Stimulated activated naive CD8-positive, alpha-beta T cell treated with anti-CD3 and anti-CD28 coated beads, Interleukin-15, Interleukin-2, amounts not matched to agents 100 U/mL and 50 U/mL, for 24 hours (primary cell): ENCODE measurements around the gene HP1BP3.

ENCODE experiments used
- ATAC-seq: fragments of 150-1000 bp; cut with Tn5 transposase; one replicate; pipeline ENCODE4 v1.10.0; 2021
- DNase-seq: peaks from one replicate; pipeline ENCODE4 v3.0.0; 2021

Gene HP1BP3

DNA sequence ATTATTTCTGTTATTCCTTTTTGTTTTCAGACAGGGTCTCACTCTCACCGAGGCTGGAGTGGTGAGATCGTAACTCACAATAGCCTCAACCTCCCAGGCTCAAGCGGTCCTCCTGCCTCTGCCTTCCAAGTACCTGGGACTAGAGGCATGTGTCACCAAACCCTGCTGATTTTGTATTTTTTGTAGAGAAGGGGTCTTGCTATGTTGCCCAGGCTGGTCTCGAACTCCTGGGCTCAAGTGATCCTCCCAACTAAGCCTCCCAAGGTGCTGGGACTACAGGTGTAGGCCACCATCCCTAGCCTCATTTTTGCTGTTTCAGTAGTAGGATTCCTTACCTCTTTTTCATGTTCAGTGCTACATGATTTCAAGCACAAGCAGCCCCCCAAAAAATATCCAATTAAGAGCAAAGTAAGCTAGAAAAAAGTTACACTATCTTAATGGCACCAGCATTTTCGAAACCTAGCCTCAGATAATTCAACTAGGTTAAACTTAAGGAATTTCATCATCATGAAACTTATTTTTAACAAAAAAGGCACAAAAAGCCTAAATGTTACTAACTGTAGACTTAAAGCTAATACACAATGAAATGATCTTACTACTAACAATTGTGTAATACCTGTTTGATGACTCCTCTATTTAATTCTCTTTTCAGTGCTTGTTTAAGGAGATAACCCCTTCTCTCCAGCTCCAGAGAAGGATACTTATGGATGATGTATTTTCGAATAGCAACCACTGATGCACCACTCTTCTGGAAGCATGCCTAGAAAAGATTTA, 16.6 kb downstream of the HP1BP3 start:
- ATAC-seq (no peak), DNase-seq (no peak)

DNA sequence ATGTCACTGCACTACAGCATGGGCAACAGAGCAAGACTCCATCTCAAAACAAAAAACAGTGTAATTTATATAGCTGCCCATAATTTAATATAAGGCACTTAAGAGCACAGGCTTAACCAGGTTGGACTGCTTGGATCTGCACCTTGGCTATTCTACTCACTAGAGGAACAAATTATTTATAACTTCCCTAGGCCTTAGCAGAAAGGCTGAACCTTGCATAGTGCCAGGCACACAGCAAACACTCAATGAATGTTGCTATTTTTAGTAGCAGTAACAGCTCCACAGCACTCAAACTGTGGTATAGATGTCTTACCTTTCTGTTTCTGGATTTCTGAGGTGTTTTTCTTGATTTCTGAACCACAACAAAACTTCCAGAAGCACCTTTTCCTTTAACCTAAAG, 19.8 kb downstream of the HP1BP3 start:
- no peak for ATAC-seq
- no peak for DNase-seq

DNA sequence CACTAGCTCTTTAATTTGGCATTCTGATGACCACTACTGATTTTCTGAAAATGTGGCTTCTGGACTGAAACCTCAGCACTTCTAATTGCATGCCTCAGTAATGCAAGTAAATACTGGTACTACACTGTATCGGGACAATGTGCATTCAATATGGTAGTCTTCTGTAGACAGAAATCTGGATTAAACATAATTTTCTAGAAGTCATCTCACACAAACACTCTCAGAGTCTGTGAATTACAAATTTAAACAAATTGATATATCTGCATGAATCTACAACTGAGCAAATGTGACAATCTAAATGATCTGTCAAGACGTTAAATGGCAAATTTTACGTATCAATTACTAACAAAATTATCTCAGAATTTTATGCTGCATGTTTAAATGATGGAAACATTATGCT, 23.7 kb downstream of the HP1BP3 start:
- no peak for DNase-seq
- no peak for ATAC-seq

DNA sequence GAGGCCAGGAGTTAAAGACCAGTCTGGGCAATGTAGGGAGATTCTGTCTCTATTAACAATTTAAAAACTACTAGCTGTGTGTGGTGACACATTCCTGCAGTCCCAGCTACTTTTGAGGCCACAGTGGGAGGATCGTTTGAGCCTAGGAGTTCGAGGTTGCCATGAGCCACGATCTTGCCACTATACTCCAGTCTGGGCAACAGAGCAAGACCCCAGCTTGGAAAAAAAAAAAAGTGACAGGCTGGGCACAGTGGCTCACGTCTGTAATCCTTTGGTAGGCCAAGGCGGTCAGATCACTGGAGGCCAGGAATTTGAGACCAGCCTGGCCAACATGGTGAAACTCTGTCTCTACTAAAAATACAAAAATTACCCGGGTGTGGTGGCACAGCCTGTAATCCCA, 26.8 kb downstream of the HP1BP3 start:
- no peak for ATAC-seq

DNA sequence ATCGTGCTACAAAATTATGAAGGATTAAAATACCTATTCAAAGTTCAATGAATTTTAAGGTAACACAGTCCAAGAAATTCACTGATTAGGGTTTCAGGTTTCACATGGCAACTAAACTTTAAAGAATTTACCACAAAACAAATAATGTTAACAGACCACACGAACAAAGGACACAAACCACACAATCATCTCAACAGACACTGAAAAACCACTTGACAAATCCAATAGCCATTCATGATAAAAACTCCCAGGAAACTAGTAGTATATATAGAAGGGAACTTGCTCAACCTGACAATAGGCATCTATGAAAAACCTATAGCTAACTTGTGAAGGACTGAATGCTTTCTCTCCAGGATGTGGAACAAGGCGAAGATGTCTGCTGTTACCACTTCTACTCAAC, 33.5 kb downstream of the HP1BP3 start:
- DNase-seq (no peak), ATAC-seq (no peak)

More for the DNA sequence above, 26.8 kb downstream of the HP1BP3 start:
- DNase-seq, result no peak

DNA sequence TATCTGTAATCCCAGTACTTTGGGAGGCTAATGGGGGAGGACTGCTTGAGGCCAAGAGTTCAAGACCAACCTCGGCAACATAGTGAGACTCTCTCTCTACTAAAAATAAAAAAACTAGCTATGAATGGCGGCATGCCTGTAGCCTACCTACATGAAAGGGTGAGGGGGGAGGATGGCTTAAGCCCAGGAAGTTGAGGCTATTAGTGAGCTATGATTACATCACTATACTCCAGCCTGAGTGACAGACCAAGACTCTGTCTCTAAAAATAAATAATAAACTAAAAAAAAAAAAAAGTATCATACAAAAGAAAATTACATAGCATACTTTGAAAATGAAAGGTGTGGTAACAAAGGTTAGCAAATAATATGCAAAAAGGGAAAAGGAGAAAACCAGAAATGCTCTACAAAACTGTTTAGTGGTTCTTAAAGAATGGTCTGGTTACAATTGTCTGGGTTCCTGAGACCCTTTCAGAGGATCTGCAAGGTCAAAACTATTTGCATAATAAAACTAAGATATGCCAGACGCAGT, 35.6 kb downstream of the HP1BP3 start:
- no peak for ATAC-seq
- no peak for DNase-seq

DNA sequence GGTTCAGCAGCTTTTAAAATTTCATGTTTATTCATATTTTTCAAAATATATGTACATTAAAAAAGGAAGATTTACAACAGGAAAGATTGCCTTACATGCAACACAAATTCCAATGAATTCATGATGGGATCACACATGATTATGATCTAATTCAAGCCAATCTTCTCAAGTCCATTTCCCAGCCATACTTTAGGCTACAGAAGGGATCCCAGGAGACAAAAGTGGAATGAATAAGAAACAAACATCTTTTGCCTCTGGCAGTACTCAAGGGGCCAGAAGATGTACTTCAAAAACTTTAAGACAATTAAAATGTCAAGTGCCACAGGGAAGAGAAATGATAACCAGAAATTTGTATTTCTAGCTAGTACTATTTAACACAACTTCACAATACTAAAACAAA, 44.4 kb downstream of the HP1BP3 start:
- DNase-seq, result no peak
- no peak for ATAC-seq

DNA sequence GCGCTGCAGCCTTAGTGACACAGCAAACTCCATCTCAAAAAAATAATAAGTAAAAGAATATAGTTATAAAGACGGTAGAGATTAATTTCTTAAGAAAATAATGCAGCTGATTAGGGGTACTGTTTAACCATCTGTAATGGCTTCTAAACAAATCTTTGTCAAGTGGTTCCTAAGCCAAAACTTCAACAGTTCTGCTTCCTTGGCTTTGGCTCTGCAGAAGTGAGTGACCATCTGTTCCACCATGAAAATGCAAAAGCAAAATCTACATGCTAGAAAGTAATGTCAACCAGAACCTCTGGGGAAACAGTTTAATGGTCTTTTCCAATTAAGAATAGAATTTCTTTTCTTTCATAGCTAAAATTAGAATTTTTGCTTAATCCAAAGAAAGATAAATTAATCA, 46.3 kb downstream of the HP1BP3 start:
- ATAC-seq (no peak), DNase-seq (no peak)

DNA sequence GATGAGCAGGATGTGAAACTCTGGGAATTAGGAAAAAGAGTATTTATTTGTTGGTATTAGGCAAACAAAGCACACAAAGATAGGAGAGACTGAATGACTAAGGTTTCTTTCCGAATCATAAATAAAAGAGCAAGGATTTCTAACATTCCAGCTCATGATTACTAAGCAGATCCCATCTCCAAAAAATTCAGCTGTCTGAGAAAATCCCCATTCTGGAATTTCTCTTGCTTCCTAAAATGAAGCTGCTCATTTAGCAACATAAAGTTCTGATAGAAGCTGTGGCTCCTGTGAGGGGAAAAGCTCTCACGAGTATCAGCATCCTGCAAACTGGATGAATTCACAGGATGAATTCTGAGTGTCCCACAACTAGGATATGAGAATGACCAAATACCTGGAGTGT, 47.9 kb downstream of the HP1BP3 start:
- ATAC-seq, result no peak
- no peak for DNase-seq

DNA sequence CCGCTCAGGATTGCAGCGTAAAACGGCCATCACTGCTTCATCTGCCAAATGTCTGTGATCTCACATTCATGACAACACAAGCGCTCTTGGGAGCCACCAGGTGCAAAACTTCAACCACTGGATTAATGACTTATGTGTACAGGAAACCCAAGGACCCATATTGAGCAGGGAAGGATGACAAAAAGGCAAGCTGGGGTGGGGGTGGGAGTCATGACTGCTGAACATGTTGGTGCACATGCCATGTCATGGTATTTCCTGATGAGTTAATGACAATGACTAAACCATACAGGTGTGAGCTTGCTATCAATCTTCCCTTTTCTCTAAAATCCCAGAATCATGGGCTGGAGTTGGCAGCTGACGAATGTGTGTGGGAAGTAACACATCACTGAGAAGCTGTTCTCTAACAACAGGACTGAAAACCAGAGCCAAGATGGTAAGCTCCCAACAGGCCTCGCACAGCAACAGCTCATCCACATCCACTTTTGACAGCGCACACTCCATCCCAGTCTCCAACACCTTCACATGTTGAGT, 51.5 kb downstream of the HP1BP3 start:
- DNase-seq, result no peak

DNA sequence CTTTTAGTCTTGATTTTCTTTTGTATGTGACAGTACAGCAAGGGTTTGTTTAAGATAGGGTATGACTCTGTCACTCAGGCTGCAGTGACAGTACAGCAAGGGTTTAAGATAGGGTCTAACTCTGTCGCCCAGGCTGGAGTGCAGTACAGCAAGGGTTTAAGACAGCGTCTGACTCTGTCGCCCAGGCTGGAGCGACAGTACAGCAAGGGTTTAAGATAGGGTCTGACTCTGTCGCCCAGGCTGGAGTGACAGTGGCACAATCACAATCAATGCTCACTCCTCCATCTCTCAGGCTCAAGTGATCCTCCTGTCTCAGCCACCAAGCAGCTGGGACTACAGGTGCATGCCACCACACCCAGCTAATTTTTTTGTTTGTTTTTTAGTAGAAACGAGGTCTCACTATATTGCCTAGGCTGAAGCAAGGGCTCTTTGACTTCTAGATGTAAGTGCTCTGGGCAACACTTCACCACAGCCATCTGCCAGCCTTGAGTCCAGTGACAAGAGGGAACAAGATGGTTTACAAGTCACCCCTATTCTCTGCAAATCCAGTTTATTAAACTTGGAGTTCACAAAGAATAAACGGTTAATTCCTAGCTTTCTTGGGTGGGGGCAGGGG, 53.6 kb downstream of the HP1BP3 start:
- peak; percentile 17 for ATAC-seq
- DNase-seq, result no peak

More for the DNA sequence above, 51.5 kb downstream of the HP1BP3 start:
- no peak for ATAC-seq

DNA sequence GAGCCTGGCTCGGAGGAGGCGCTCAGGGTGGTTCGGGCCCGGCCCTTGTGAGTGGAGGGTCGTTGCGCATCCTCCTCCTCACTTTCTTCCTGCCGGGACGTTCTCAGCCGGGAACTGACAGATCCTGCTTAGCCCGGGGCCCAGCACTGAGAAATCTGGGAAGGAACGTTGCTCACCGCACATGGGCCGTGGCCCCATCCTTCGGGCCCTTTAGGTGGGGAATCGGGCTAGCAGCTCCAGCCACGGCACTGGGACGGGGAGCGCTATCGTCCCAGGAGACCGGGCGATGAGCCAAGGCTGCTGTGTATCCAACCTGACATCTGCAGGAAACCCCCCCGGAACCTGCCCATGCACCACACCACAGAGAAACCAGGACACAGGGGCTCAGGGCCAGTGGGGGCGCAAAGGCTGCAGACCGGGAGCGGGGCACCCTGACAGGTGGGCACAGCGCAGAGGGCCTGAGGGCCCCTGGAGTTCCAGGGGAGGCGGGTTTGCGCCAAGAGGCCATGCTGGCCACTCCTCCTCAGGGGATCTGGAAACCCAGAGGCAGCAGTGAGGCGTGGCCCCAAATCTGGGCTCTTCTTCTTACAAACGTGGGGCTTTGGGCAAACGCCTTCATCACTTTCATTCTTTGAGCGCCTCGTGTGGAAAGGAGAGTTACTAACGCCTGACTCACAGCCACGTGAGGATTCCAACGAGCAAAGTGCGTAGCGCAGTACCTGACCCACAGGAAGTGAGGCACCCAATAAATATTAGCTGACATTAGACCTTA, 54.3 kb downstream of the HP1BP3 start, which contains the start of gene SH2D5:
TSS of gene SH2D5 (minus strand) at position 116 of the 772 bp plus-strand sequence. CDS start 4,659 bp downstream, outside the sequence.
- peak; percentile 83 for ATAC-seq

DNA sequence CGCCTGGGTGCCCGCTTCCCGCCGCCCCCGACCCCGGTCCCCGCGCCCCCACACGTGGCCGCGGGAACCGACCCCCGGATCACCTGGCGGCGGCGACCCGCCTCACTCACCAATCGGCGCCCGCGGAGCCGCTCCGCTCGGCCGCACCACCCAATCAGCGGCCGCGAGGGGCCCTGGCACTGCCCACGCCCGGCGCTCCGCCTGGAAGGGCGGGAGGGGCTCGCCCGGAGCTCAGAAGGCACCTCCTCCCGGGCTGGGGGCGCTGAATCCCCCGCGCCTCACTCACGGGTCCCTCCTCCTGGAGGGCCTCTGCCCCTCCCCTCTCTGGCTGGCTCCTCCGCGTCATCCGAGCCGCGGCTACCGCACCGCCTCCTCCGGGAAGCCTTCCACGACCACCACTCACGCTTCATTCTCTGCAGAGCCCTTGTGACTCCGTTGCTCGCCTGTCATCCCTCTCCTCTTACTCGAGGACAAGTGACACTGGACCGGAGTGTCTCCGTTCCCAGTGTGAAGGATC, 55.0 kb downstream of the HP1BP3 start:
- DNase-seq (peak; percentile 74), ATAC-seq (peak; percentile 65)

More for the DNA sequence above, 54.3 kb downstream of the HP1BP3 start, which contains the start of gene SH2D5:
- peak; percentile 76 for DNase-seq

DNA sequence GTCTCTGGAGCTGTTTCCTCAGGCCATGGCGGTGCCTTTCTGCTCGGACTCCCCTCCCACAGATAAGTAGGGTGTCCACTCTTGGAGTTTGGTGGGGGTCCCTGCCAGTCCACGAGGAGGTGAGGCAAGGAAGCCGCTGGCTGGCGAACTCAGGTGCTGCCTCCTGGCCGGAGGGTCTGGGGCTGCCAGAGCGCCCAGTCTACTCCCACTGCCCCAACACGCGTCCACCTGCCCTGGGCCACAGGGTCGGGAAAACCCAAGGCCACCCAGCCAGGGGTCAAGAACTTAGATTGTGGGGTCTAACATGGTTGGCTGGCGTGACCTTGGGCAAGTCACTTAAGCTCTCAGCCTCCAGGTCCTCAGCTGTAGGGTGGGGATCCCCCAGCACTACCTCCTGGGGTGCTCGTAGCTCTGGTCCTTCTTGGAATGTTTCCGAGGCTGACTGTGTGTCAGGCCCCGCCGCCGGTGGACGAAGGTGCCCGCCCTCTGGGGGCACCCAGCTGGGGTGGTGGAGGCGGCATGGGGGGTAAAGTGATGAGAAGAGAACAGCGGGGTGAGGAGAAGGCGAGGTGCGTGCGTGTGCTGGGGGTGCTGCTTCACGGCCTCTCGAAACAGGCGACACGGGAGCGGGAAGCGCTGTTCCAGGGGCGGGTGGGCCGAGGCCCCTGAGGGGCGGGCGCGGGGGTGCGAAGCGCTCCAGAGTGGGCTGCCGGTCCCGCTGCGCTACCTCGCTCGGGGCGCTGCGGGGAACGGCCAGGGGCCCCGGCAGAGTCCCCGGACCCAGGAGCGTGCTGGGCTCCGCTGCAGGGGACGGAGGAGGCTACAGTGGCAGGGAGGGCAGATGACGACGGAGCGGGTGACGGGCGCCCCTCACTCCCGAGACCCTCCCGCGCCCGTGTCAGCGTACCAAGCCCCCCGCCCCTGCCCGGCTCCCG, 55.8 kb downstream of the HP1BP3 start:
- DNase-seq, result peak; percentile 18

DNA sequence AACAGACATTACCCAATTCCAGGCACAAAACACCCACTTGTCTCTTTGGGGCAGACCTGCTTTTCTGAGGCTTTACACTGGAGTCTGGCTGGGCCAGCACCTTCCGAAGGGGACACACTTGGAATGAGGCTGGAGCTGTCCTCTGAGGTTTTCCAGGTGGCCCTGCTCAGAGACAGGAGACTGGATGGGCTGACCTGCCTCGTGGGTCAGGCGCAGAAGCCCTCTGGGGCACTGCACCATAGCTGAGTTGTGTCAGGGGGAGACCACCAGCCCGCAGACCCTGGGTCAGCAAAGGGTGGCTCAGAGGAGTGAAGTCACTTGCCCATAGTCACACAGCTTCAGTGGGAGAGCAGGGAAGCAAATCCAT, 56.4 kb downstream of the HP1BP3 start:
- ATAC-seq (no peak), DNase-seq (no peak)

More for the DNA sequence above, 55.8 kb downstream of the HP1BP3 start:
- no peak for ATAC-seq

DNA sequence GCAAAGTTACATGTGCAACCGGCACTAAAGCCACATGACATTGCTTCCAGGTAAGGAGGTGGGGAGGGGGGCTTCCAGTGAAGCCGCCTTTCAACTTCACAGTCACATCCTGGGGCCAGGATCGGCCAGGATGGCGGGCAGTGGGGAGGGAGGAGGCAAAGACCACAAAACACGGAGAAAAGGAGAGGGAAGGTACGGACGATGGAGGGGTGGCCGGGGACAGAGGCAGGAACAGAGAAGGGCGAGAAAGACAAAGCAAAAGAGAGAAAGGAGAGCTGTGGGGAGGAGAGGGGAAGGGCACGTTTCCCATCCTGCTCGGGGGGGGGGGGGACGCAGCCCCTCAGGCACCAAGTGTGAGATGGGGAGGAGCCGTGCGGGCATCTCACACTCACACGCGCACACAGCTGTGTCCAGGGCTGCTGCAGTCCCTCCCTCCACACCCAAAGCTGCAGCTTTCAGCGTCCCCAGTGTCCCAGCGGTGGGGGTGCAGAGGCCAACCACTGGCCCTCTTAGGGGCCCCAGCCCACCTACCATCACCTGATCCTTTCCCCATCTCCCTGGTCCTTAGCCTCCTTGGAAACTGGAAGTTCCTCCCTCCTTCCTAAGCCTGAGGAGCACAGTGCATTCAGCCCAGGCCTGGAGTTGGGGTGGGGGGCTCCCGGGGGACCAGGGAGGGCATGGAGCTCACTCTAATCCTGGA, 57.0 kb downstream of the HP1BP3 start:
- ATAC-seq (no peak), DNase-seq (no peak)

DNA sequence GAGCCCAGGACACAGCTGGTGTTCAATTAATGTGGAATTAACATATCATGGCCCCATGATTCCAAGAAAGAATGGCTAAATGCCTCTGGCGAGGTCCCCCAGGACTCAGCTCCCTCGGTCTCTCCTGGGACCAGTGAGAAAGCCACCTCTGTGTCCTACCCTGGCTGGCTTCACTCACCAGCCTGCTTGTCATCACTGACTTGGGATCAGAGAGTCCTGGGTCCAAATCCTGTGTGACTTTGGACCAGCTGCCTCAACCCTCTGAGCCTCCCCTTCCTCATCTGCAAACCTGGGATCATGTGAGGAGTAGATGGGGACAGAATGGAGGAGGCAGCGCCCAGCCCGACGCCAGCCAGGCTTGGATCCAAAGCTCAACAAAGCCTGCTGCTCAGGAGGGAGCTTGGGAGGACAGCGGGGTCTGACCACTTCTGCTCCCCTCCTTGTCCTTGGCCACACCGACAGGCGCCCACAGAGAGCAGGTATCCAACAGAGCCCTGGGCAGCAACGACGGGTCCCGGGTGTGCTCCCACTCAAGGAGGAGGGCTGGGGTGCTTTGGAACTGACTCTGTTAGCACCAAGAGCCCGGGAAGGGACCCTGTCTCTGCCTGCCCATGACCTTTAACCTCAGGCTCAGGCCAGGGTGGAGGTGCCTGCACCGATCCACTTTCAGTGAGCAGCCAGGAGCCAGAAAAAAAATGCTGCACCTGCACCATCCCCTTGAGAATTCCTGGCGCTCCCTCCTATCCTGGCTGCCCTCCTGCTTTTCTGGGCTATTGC, 57.8 kb downstream of the HP1BP3 start:
- no peak for ATAC-seq

DNA sequence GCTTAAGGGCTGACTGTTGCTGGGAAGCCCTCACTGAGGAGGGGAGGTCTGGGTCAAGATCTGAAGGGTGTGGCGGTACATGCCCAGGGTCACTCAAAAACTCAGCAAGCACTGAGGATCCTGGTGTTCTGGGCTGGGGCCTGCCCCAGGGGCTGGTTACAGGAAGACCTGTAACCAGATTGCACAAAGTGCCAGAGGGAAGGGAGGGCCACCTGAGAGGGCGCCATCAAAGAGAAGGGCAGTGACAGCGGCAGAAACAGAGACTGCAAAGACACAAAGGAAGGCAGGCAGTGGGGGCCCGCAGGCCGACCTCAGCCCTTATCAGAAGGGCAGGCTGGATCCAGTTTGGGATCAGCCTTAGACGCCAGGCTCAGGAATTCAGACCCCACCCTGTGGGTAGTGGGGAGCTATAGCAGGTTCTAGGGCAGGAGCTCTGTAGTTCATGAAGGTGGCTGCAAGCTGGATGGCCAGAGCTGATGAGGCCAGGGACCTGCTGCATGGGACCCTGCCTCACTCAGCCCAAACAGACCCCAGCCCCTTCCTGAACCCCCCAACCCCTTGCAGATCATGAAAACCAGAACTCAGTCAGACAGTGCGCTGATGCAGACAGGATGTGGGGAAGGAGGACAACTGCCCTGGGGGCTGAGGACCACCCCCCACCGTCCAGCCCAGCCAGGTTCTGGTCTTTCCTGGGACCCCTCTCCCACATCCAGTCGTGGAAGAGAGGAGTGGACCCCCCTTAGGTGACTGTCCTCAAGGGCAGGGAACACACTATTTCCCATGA, 58.5 kb downstream of the HP1BP3 start:
- ATAC-seq (no peak), DNase-seq (no peak)

More for the DNA sequence above, 57.8 kb downstream of the HP1BP3 start:
- no peak for DNase-seq
